Left lung (tissue), 10 donors: ENCODE measurements around the gene AKAP13. TPM values are rescaled to one million over a fixed set of nuclear protein-coding genes. Genes with fewer than 3 reads are reported as not detected.

Experiments
- ATAC-seq: fragments of 200-7000 bp; cut with Tn5 transposase; one replicate; pipeline ENCODE4 v1.9.1; 2020; ENCODE audit warnings: moderate library complexity
- DNase-seq, 4 donors: peaks; one replicate each; pipeline ENCODE4 v3.0.0-alpha.2; 2013 to 2020
- H3K27ac ChIP-seq, 2 donors: fragments of 200-600 bp; sonication (generic) in 1 of 2; one replicate each; pipeline versions ENCODE4 v1.5.0 to v1.8.0; 2020 to 2021
- H3K27me3 ChIP-seq, 2 donors: fragments of 200-600 bp; sonication (generic) in 1 of 2; one replicate each; pipeline versions ENCODE4 v1.5.0 to v1.8.0; 2020 to 2021
- H3K36me3 ChIP-seq, 2 donors: fragments of 200-600 bp; sonication (generic) in 1 of 2; one replicate each; pipeline versions ENCODE4 v1.5.0 to v1.8.0; 2020 to 2021
- H3K4me1 ChIP-seq, 2 donors: fragments of 200-600 bp; one replicate each; pipeline ENCODE4 v1.8.0; 2021
- H3K4me3 ChIP-seq, 2 donors: fragments of 200-600 bp; sonication (generic) in 1 of 2; one replicate each; pipeline versions ENCODE4 v1.5.0 to v1.8.0; 2020 to 2021; ENCODE audit warnings: mild to moderate bottlenecking in 1 of 2
- H3K9me3 ChIP-seq, 2 donors: fragments of 200-600 bp; sonication (generic) in 1 of 2; one replicate each; pipeline versions ENCODE4 v1.5.0 to v1.8.0; 2020 to 2021
- intact Hi-C, 2 donors: fragments of 100-400 bp; cut with DNase I; formaldehyde crosslinking; loops; one replicate each; pipeline versions ENCODE4 v1.11.2 to v1.14.2; 2022
- polyA plus RNA-seq, 6 donors: library from polyadenylated mRNA; unstranded; fragments of 120-200 nt; gene quantifications; one replicate each; pipeline ENCODE4 v1.2.1, GENCODE V29; 2013; ENCODE audit not compliant: insufficient read length in 6 of 6
- total RNA-seq, 2 donors: library from RNA; stranded (reverse); fragmentation: NEBNext Ultra II Directional; extraction: Animal tissue kit (Norgen Biotek cat#: 25700); gene quantifications; one replicate each; pipeline ENCODE4 v1.2.1, GENCODE V29; 2021
- TF ChIP-seq, protein P1 (sequence below), 2 donors: fragments of 200-600 bp; sonication (generic) in 1 of 2; IDR thresholded peaks; one replicate each; pipeline versions ENCODE4 v1.5.0 to v1.8.0; 2021; ENCODE audit warnings: antibody characterized with exemption in 2 of 2
- donor health status: DM: no; HTN: yes; CAD: no.
- donor health status: DM: no; HTN: no; CAD: no.

Gene AKAP13
- total and polyA plus RNA-seq, 8 donors, result 93.6 to 346 (median 102) TPM

DNA sequence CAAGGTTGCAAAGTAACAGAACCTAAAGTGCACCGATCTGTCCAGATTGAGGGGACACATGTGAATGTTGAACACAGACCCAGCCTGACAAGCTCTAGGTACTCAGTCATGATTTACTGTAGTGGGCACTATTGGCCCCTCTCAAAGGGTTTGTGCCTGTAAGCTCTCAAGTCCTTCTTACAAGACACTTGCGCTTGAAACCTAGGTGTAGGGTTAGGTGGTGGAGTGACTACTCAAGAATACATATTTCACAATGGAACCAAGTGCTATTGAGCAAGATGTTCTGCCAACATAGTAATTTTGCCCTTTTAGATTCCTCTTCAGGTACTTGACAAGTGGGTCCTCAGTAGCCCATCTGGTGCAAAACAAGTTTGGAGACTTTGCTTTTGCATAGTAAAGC, 169.9 kb downstream of the AKAP13 start:
- TF ChIP-seq, protein P1, sequence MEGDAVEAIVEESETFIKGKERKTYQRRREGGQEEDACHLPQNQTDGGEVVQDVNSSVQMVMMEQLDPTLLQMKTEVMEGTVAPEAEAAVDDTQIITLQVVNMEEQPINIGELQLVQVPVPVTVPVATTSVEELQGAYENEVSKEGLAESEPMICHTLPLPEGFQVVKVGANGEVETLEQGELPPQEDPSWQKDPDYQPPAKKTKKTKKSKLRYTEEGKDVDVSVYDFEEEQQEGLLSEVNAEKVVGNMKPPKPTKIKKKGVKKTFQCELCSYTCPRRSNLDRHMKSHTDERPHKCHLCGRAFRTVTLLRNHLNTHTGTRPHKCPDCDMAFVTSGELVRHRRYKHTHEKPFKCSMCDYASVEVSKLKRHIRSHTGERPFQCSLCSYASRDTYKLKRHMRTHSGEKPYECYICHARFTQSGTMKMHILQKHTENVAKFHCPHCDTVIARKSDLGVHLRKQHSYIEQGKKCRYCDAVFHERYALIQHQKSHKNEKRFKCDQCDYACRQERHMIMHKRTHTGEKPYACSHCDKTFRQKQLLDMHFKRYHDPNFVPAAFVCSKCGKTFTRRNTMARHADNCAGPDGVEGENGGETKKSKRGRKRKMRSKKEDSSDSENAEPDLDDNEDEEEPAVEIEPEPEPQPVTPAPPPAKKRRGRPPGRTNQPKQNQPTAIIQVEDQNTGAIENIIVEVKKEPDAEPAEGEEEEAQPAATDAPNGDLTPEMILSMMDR (IDR thresholded peaks at IDR 0.05), result no peak
- intact Hi-C loops, result no loop called here
- ATAC-seq (peak; percentile 66), DNase-seq (no peak)
- no peak overlapping the region for H3K4me3 ChIP-seq
- peaks cover 13 to 90% of the 10 kb centered on the region in 2 donors for H3K4me1 ChIP-seq
- peak overlapping the region; percentile 48 to 69 for H3K27ac ChIP-seq
- H3K27me3 ChIP-seq, result no peaks in the 10 kb centered on the region
- peaks cover 0 to 7% of the 10 kb centered on the region in 2 donors for H3K36me3 ChIP-seq
- no peaks in the 10 kb centered on the region for H3K9me3 ChIP-seq

DNA sequence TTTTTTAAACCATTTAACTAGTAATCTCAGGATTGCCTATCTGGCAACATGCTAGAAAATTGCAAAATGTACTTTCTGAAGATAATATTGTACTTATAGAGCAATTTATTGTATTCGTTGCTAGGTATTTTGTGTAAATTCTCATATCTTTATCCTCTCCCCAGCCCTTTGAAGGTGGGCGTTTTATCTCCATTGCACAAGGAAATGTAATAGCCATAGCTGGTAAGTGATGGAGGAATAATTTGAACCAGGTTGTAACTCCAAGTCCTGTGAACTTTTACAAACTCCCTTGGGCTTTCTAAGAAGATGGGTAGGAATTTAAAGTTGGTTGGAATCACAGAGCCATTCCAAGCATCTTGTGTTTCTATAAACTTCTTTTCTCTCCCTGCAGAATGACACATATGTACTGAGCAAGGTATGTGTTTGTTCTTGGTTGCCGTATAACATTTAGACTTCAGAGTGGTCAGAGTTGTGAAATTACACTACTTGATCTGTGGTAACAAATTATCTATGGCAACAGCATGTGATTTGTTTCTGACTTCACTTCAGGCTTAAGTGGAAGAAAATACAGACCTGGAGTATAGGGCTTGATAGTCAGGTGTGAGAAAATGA, 170.9 kb downstream of the AKAP13 start:
- Histone ChIP-seq H3K27me3 (no peaks in the 10 kb centered on the region), H3K4me3 (no peak overlapping the region), H3K27ac (peak overlapping the region; percentile 48 to 58), H3K36me3 (peaks cover 0 to 7% of the 10 kb centered on the region in 2 donors), H3K9me3 (no peaks in the 10 kb centered on the region), H3K4me1 (peaks cover 14 to 92% of the 10 kb centered on the region in 2 donors)
- DNase-seq (no peak), ATAC-seq (peak; percentile 66)
- intact Hi-C loops, result no loop called here
- TF ChIP-seq, protein P1 (IDR thresholded peaks at IDR 0.05), result no peak

DNA sequence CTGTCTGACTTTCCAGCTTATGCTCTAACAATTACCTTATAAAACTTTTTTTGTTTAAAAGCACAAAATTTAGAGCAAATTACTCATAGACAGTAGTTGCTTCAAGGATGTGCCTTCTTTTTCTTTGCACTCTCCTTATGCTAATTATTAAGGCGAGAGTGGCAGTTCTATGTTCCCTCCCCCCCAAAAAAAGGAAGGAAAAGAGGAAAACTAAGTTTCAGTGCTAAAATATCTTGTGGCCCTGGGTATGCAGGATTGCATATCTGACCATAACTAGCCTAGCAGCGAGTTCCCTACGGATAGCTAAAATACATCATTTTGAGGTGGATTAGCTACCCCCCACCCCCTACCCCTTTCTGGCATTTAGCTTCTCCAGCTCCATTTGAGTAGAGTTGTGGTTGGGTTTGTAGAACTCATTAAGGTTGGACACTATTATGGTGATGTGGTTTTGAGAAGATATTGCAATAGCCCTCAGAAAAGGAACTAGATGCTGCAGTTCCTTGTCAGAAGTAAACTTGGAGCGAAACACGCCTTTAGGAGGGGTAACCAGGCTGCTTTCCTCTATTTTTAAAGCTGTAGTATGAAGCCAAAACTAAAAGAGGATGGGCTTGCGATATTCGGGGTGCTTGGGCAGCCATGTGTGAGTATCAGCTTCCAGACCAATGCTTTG, 174.6 kb downstream of the AKAP13 start:
- intact Hi-C loops, result no loop called here
- peak overlapping the region; percentile 41 to 80 for H3K27ac ChIP-seq
- peaks cover 20 to 92% of the 10 kb centered on the region in 2 donors for H3K4me1 ChIP-seq
- ATAC-seq, result peak; percentile 6
- TF ChIP-seq, protein P1 (IDR thresholded peaks at IDR 0.05), result no peak
- no peak for DNase-seq
- no peaks in the 10 kb centered on the region for H3K9me3 ChIP-seq
- H3K27me3 ChIP-seq, result no peaks in the 10 kb centered on the region
- H3K36me3 ChIP-seq, result peaks cover 0 to 7% of the 10 kb centered on the region in 2 donors
- H3K4me3 ChIP-seq, result peak overlapping the region in 1 of 2 donors; percentile 17

DNA sequence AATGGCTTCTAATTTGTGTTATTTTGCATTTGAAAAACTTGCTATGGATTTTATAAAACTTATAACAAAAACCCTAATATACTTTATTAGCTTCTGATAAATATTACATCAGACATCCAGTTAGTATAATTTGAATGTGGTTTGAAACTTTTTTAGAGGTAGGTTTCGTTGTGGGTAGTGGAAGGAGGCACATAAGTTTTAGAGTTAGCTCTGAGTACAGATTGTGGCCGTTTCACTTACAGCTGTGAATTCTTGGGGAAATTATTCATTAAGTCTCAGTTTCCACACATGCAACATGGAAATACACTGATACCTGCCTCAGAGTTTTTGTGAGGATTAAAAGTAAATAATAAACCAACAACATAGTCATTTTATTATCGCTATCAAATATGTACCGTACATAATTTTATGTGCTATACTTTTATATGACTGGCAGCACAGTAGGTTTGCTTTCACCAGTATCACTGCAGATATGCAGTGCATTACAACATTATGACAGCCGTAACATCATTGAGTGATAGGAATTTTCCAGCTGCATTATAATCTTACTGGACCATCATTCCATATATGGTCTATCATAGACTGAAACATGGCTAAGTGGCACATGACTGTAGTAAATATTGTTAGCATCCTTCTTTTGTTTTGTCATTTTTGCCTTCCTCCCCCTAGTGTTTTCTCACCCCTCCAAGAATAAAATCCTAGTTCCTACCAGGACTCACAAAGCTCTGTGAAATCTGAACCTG, 175.6 kb downstream of the AKAP13 start:
- H3K27me3 ChIP-seq, result no peaks in the 10 kb centered on the region
- H3K36me3 ChIP-seq, result peaks cover 0 to 7% of the 10 kb centered on the region in 2 donors
- H3K4me1 ChIP-seq, result peaks cover 17 to 87% of the 10 kb centered on the region in 2 donors
- peak overlapping the region in 1 of 2 donors; percentile 17 for H3K4me3 ChIP-seq
- ATAC-seq, result no peak
- TF ChIP-seq, protein P1 (IDR thresholded peaks at IDR 0.05), result no peak
- no peak for DNase-seq
- H3K9me3 ChIP-seq, result no peaks in the 10 kb centered on the region
- intact Hi-C loops, result no loop called here
- peak overlapping the region; percentile 50 to 80 for H3K27ac ChIP-seq

DNA sequence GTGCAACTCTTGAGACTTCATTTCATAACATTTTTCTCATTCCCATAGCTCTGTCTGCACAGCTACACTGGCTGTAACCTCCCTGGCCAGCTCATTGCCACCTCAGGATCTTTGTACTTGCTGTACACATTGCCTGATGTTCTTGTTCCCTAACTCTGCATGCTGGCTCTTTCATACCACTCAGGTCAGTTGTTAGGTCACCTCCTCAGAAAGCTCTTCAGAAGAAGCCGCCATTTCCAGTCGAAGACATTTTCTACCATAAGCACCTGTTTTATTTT, 176.2 kb downstream of the AKAP13 start:
- H3K27me3 ChIP-seq, result no peaks in the 10 kb centered on the region
- H3K4me1 ChIP-seq, result peaks cover 16 to 87% of the 10 kb centered on the region in 2 donors
- TF ChIP-seq, protein P1 (IDR thresholded peaks at IDR 0.05), result no peak
- ATAC-seq (peak; percentile 73), DNase-seq (no peak)
- no peaks in the 10 kb centered on the region for H3K9me3 ChIP-seq
- intact Hi-C loops, result no loop called here
- H3K4me3 ChIP-seq, result peak overlapping the region in 1 of 2 donors; percentile 17
- peaks cover 0 to 12% of the 10 kb centered on the region in 2 donors for H3K36me3 ChIP-seq
- peak overlapping the region; percentile 50 to 80 for H3K27ac ChIP-seq
